H1 (cell line): ENCODE data around the gene PCDHGB7. TPM values are rescaled to one million over a fixed set of nuclear protein-coding genes. Genes with fewer than 3 reads are reported as not detected.
"Not testable (repeated sequence)": the region's sequence is repeated elsewhere in the genome, so short reads cannot be mapped to it uniquely, and the experiment has no call there.

Experiments
- CTCF ChIA-PET: fragments of 300-600 bp; sonication (Branson Sonifier 250); formaldehyde crosslinking; loops from one replicate; lab custom pipeline; 2021; ENCODE audit not compliant: partially characterized antibody; lab: Charles Lee
- POLR2A ChIA-PET: fragments of 300-600 bp; sonication (Branson Sonifier 250); formaldehyde crosslinking; loops from one replicate; lab custom pipeline; 2021; ENCODE audit warnings: inconsistent platforms; ENCODE audit not compliant: partially characterized antibody; lab: Charles Lee
- DNase-seq, 2 experiments: peaks; one replicate each; pipeline versions ENCODE4 v3.0.0 to v3.0.0-alpha.2; 2010 to 2022; ENCODE audit warnings: low spot score in 2 of 2, low read depth in 1 of 2, mixed read lengths in 1 of 2
- FAIRE-seq: peaks from 2 replicates; lab custom pipeline; 2011; peaks lifted over from hg19 to GRCh38; lab: Jason Lieb, UNC
- H2AFZ ChIP-seq: 2 replicates; pipeline ENCODE4 v1.8.1; 2012; ENCODE audit warnings: low read length, inconsistent platforms
- H2AK5ac ChIP-seq: 2 replicates; pipeline ENCODE4 v1.6.1; 2013; ENCODE audit warnings: low read depth, low read length
- H2BK120ac ChIP-seq: replicated peaks from 2 replicates; pipeline ENCODE3; 2013; ENCODE audit warnings: low read depth, low read length, inconsistent platforms
- H2BK12ac ChIP-seq: 2 replicates; pipeline ENCODE4 v1.6.1; 2013; ENCODE audit warnings: low read depth, low read length
- H2BK15ac ChIP-seq: 2 replicates; pipeline ENCODE4 v1.6.1; 2013; ENCODE audit warnings: low read length
- H2BK20ac ChIP-seq: 2 replicates; pipeline ENCODE4 v1.6.1; 2013; ENCODE audit warnings: low read length
- H2BK5ac ChIP-seq: 2 replicates; pipeline ENCODE4 v1.6.1; 2013; ENCODE audit warnings: low read depth, low read length
- H3K14ac ChIP-seq: 2 replicates; pipeline ENCODE4 v1.6.1; 2013; ENCODE audit warnings: inconsistent platforms; ENCODE audit not compliant: insufficient read length
- H3K18ac ChIP-seq: 2 replicates; pipeline ENCODE4 v1.6.1; 2013; ENCODE audit warnings: low read length; ENCODE audit errors: extremely low read depth
- H3K23ac ChIP-seq: 2 replicates; pipeline ENCODE4 v1.6.1; 2013; ENCODE audit warnings: inconsistent platforms; ENCODE audit not compliant: insufficient read length
- H3K23me2 ChIP-seq: 2 replicates; pipeline ENCODE4 v1.6.1; 2013; ENCODE audit warnings: low read depth, low read length
- H3K27ac ChIP-seq: 2 replicates; pipeline ENCODE4 v1.6.1; 2011; ENCODE audit warnings: low read depth, low read length, inconsistent platforms
- H3K27me3 ChIP-seq, 4 experiments: replicated peaks in 1 of 4; 1 replicate in 1 of 4; 2 replicates in 3 of 4; pipeline versions ENCODE4 v1.6.1 to v1.8.1; 2011 to 2013; ENCODE audit warnings: low read length in 3 of 4, mild to moderate bottlenecking in 3 of 4, inconsistent platforms in 2 of 4, mixed read lengths in 2 of 4, moderate library complexity in 1 of 4; ENCODE audit not compliant: control insufficient read depth in 3 of 4, insufficient read depth in 3 of 4; ENCODE audit errors: extremely low read depth in 1 of 4
- H3K36me3 ChIP-seq, 4 experiments: 2 replicates each; pipeline versions ENCODE4 v1.6.1 to v1.8.1; 2011 to 2013; ENCODE audit warnings: mild to moderate bottlenecking in 4 of 4, low read length in 3 of 4, moderate library complexity in 2 of 4, control low read depth in 1 of 4, inconsistent platforms in 1 of 4; ENCODE audit not compliant: insufficient read depth in 4 of 4, control insufficient read depth in 2 of 4
- H3K4ac ChIP-seq: replicated peaks from 2 replicates; pipeline ENCODE3; 2013; ENCODE audit warnings: low read length, low read depth, mixed read lengths, inconsistent platforms; ENCODE audit not compliant: insufficient read length
- H3K4me1 ChIP-seq, 4 experiments: replicated peaks in 1 of 4; 1 replicate in 1 of 4; 2 replicates in 3 of 4; pipeline versions ENCODE4 v1.6.1 to v1.8.1; 2011 to 2013; ENCODE audit warnings: low read length in 3 of 4, inconsistent platforms in 2 of 4, mixed read lengths in 1 of 4; ENCODE audit not compliant: insufficient read depth in 4 of 4, control insufficient read depth in 3 of 4
- H3K4me2 ChIP-seq, 2 experiments: 2 replicates each; pipeline versions ENCODE4 v1.6.1 to v1.8.1; 2011 to 2013; ENCODE audit warnings: low read depth in 2 of 2, low read length in 2 of 2, control low read depth in 1 of 2, inconsistent platforms in 1 of 2, mild to moderate bottlenecking in 1 of 2; ENCODE audit not compliant: insufficient read depth in 1 of 2
- H3K4me3 ChIP-seq, 4 experiments: fragments of 200-600, 300-600 bp in 1 of 4; sonication (generic), shearing (Covaris generic), sonication (Bioruptor Twin) in 1 of 4; 2 replicates each; pipeline versions ENCODE4 v1.5.1 to v1.8.1; 2011 to 2016; ENCODE audit warnings: low read length in 4 of 4, low read depth in 3 of 4, control low read depth in 2 of 4, inconsistent platforms in 2 of 4, mild to moderate bottlenecking in 2 of 4, mixed read lengths in 1 of 4, moderate library complexity in 1 of 4; ENCODE audit not compliant: insufficient read depth in 2 of 4; ENCODE audit errors: extremely low read depth in 1 of 4
- H3K56ac ChIP-seq: replicated peaks from 2 replicates; pipeline ENCODE3; 2013; ENCODE audit warnings: low read depth, mild to moderate bottlenecking, mixed read lengths, low read length, inconsistent platforms; ENCODE audit not compliant: insufficient read length
- H3K79me1 ChIP-seq: 2 replicates; pipeline ENCODE4 v1.6.1; 2013; ENCODE audit warnings: low read depth, low read length, control low read depth
- H3K79me2 ChIP-seq, 2 experiments: 2 replicates each; pipeline versions ENCODE4 v1.6.1 to v1.8.1; 2012 to 2013; ENCODE audit warnings: low read length in 2 of 2, mild to moderate bottlenecking in 2 of 2, inconsistent platforms in 1 of 2; ENCODE audit not compliant: insufficient read depth in 2 of 2, control insufficient read depth in 1 of 2
- H3K9ac ChIP-seq, 4 experiments: replicated peaks in 1 of 4; 1 replicate in 1 of 4; 2 replicates in 3 of 4; pipeline versions ENCODE4 v1.6.1 to v1.8.1; 2011 to 2013; ENCODE audit warnings: low read depth in 3 of 4, low read length in 3 of 4, control low read depth in 2 of 4, mild to moderate bottlenecking in 2 of 4, moderate library complexity in 2 of 4, inconsistent platforms in 1 of 4; ENCODE audit errors: extremely low read depth in 1 of 4
- H3K9me3 ChIP-seq, 2 experiments: 2 replicates each; pipeline versions ENCODE4 v1.6.1 to v1.8.1; 2012 to 2013; ENCODE audit warnings: mild to moderate bottlenecking in 2 of 2, moderate library complexity in 2 of 2, control low read depth in 1 of 2, inconsistent platforms in 1 of 2, low read depth in 1 of 2, low read length in 1 of 2, mixed read lengths in 1 of 2; ENCODE audit not compliant: insufficient read depth in 2 of 2
- H4K20me1 ChIP-seq, 2 experiments: replicated peaks in 1 of 2; 2 replicates each; pipeline versions ENCODE3 to v1.8.1; 2011 to 2013; ENCODE audit warnings: inconsistent platforms in 2 of 2, low read length in 2 of 2, mild to moderate bottlenecking in 1 of 2; ENCODE audit not compliant: insufficient read depth in 2 of 2, control insufficient read depth in 1 of 2
- H4K5ac ChIP-seq: 2 replicates; pipeline ENCODE4 v1.6.1; 2013; ENCODE audit warnings: low read length, low read depth, mixed read lengths, inconsistent platforms; ENCODE audit not compliant: insufficient read length
- H4K8ac ChIP-seq: 2 replicates; pipeline ENCODE4 v1.8.0; 2013; ENCODE audit warnings: mild to moderate bottlenecking, moderate library complexity, low read length, inconsistent platforms; ENCODE audit not compliant: insufficient read depth; ENCODE audit errors: extremely low read depth
- H4K91ac ChIP-seq: replicated peaks from 2 replicates; pipeline ENCODE3; 2013; ENCODE audit warnings: low read length, mixed read lengths, inconsistent platforms; ENCODE audit not compliant: insufficient read length
- WGBS, 2 experiments: shearing (Covaris generic) in 1 of 2; methylation state at CpG; one replicate each; pipeline versions ENCODE4 v1.1.6 to v1.1.7; 2013 to 2015; ENCODE audit warnings: low lambda C conversion rate in 2 of 2, mixed read lengths in 2 of 2, inconsistent platforms in 1 of 2, low coverage in 1 of 2, missing lambda C conversion rate in 1 of 2; ENCODE audit not compliant: insufficient replicate concordance in 2 of 2, insufficient coverage in 1 of 2, insufficient read length in 1 of 2; ENCODE audit errors: extremely low coverage in 1 of 2, missing lambda C conversion rate in 1 of 2; 5-methylcytosine and 5-hydroxymethylcytosine counted together
- polyA plus RNA-seq, 7 experiments: library from polyadenylated mRNA; depleted of rRNA in 3 of 7; stranded (reverse) in 5 of 7; unstranded in 2 of 7; fragments of >200 nt in 5 of 7; fragments of 200-250 nt in 2 of 7; gene quantifications; 1 replicate in 5 of 7; 2 replicates in 1 of 7; 4 replicates in 1 of 7; pipeline versions ENCODE4 v1.2.1 to v1.2.3, GENCODE V29; 2011 to 2013; ENCODE audit warnings: missing spikeins in 2 of 7, mixed read lengths in 2 of 7
- total RNA-seq: library from RNA; stranded (reverse); fragmentation: NEBNext Ultra II Directional; extraction: Animal tissue kit (Norgen Biotek cat#: 25700); gene quantifications from 2 replicates; pipeline ENCODE4 v1.2.1, GENCODE V29; 2021

Gene PCDHGB7
- total and polyA plus RNA-seq, 2 of the 8 experiments (the other 6 are each of a cell fraction or from before 2014, with no cell fraction given): 4.1 to 9.5 TPM

GRCh38 chr5:141432308-141432707, 14.8 kb downstream of the PCDHGB7 start:
- H2BK5ac ChIP-seq, H4K20me1 ChIP-seq, POLR2A ChIA-PET, H3K4ac ChIP-seq, H3K27me3 ChIP-seq, H3K56ac ChIP-seq, H4K5ac ChIP-seq, H3K4me3 ChIP-seq, H2BK15ac ChIP-seq, H3K79me1 ChIP-seq, H3K23me2 ChIP-seq, DNase-seq, H2AK5ac ChIP-seq, H3K14ac ChIP-seq, H3K4me1 ChIP-seq, H3K79me2 ChIP-seq, H3K4me2 ChIP-seq, H2BK20ac ChIP-seq, H4K91ac ChIP-seq, H3K23ac ChIP-seq, H2BK120ac ChIP-seq, FAIRE-seq, H2BK12ac ChIP-seq, H3K18ac ChIP-seq, H2AFZ ChIP-seq, H4K8ac ChIP-seq, H3K27ac ChIP-seq, H3K9ac ChIP-seq: not testable (repeated sequence)
- H3K9me3 ChIP-seq: peaks cover 28 to 40% of the 10 kb centered on the region in 2 experiments
- WGBS, 2 experiments: 88% methylated on average over 25 of the region's 38 CpGs; no CpG with 5 or more reads in 1 of the 2 experiments
- peaks cover 0 to 14% (median under 1%) of the 10 kb centered on the region in 4 experiments; a peak in 3 of 8 replicates for H3K36me3 ChIP-seq
- CTCF ChIA-PET: interaction anchor here (1.1 to 7.0 kb wide), 6 partner anchors 13 to 132 kb away, joined by 3 to 67 read pairs (median 10); partner anchors contain the start of genes PCDHGA10, PCDHGA11, PCDHGB6 and PCDHGB7

GRCh38 chr5:141432726-141433125, 15.2 kb downstream of the PCDHGB7 start:
- H2BK15ac ChIP-seq, H4K20me1 ChIP-seq, H3K23me2 ChIP-seq, H2BK20ac ChIP-seq, H3K4me3 ChIP-seq, H2BK5ac ChIP-seq, POLR2A ChIA-PET, H2AFZ ChIP-seq, H2BK12ac ChIP-seq, H3K4ac ChIP-seq, H3K56ac ChIP-seq, FAIRE-seq, H3K4me2 ChIP-seq, H3K4me1 ChIP-seq, H3K18ac ChIP-seq, H3K27ac ChIP-seq, H3K23ac ChIP-seq, H4K8ac ChIP-seq, H2AK5ac ChIP-seq, H3K27me3 ChIP-seq, H3K14ac ChIP-seq, DNase-seq, H3K79me1 ChIP-seq, H3K9ac ChIP-seq, H4K5ac ChIP-seq, H3K79me2 ChIP-seq, H4K91ac ChIP-seq, H2BK120ac ChIP-seq: not testable (repeated sequence)
- H3K9me3 ChIP-seq: peaks cover 24 to 36% of the 10 kb centered on the region in 2 experiments
- 91% methylated on average over 19 of the region's 29 CpGs; no CpG with 5 or more reads in 1 of the 2 experiments for WGBS, 2 experiments
- CTCF ChIA-PET: interaction anchor here (1.4 to 7.0 kb wide), 3 partner anchors 13 to 131 kb away, joined by 4 to 67 read pairs (median 16); partner anchors contain the start of genes PCDHGA10, PCDHGA11 and PCDHGB7
- H3K36me3 ChIP-seq: peaks cover 0 to 10% (median 0%) of the 10 kb centered on the region in 4 experiments; a peak in 3 of 8 replicates
